Activated CD4-positive, alpha-beta T cell treated with anti-CD3 and anti-CD28 coated beads for 24 hours (primary cell): ENCODE data around the gene ZNF512.

Experiments
- DNase-seq, 2 donors: peaks; one replicate each; pipeline ENCODE4 v3.0.0-alpha.2; 2020; ENCODE audit warnings: low read depth in 2 of 2

The ZNF512 gene

DNA sequence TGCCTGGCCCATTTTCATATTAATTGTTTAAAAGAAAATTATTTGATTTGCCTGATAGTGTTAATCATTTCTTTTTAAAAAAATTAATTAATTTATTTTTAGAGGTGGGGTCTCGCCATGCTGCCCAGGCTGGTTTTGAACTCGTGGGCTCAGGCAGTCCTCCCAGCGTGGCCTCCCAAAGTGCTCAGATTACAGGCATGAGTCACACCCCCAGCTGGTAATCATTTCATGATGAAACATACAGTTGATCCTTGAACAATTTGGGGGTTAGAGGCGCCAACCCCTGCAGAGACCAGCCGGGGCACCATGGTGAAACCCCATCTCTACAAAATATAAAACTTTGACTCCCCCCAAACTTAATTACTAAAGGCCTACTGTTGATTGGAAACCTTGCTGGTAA is 53.9 kb downstream of the ZNF512 start:
- no peak for DNase-seq

- DNase-seq: no peak
These were observed 55.3 kb downstream of the ZNF512 start for GRCh38 chr2:27638037-27638637.

DNA sequence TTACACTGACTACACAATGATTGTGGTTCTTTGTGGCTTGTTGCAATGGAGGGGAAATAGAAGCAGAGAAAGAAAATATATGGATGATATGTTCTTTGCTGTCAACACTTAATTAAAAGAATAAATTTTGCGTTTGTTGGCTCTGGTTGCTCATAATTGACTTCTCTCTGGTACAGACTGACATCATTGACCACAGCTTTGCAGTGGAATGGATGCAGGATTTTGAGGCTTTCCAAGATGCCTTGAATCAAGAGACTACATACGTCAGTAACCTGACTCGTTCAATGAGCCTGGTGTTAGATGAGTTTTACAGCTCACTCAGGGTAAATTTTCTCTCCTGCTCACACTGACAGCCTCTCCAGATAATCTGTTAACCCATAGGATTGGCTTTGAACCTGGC is 55.9 kb downstream of the ZNF512 start:
- DNase-seq: no peak

GRCh38 chr2:27640722-27641245 is 57.9 kb downstream of the ZNF512 start:
- no peak for DNase-seq

DNA sequence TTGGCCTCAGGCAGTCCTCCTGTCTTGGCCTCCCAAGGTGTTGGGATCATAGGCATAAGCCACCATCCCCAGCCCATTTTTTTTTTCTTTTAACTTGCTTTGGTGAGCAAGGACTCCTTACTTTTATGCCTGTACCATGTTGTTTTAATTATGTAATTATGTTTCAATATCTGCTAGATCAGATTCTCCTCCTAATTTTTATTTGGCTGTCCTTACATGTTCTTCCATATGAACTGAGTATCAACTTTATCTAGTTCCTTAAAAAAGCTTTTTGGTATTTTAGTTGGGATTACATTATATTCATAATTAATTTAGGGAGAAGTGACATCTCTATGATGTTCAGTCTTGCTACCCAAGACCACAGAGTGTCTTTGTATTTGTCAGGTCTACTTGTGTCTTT is 62.4 kb downstream of the ZNF512 start:
- DNase-seq: no peak

DNA sequence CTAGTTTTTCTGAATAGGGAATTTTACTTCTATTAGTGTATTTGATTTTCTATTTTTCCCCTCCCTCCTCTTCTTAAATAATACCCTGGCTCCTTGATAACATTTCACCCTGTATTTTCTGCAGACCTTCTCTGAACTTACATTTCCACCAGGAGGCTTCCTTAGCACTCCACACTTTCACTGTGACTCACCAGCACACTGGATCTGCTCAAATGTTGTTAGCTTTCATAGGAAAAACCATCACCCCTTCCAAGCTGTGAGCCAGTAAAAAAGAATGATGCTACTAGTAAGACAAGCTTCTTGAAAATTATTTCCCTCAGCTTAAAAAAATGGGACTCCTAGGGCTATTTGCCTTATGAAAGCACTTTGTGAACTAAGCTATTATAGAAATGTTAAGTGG is 64.4 kb downstream of the ZNF512 start:
- DNase-seq: no peak

DNA sequence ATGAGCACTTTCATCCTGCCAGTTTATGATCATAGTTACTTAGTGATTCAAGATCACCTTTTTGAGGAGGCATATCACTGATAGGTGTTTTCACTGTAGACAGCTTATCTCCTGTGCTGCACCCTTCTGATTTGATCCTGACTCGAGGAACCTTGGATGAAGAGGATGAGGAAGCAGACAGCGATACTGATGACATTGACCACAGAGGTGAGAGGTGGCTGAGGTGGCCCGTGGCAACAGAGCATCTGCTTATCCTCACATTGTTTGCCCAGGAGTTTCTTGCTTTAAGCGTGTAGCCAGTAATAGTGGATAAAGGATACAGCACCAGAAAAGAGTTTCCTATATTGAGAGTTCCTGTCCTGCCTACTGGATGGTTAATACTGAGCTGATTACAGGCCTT is 64.9 kb downstream of the ZNF512 start:
- no peak for DNase-seq

DNA sequence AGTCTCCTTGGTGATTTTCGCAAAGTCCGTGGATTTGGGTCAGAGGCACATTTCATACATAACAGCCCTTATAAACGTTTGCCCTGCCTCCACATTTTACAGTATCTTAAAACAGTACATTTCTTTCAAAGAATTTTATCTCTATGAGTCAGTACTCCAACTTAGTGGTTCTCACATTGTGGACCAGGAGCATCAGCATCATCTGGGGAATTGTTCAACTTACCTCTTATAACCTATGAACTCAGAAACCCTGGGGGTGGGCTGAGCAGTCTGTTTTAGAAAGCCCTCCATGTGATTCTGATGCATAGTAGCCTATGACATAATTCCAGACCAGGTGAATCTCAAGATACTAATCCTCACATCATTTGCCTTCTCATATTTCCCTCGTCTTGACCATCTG is 68.2 kb downstream of the ZNF512 start:
- no peak for DNase-seq

GRCh38 chr2:27652341-27652740 is 69.5 kb downstream of the ZNF512 start:
- no peak for DNase-seq

DNA sequence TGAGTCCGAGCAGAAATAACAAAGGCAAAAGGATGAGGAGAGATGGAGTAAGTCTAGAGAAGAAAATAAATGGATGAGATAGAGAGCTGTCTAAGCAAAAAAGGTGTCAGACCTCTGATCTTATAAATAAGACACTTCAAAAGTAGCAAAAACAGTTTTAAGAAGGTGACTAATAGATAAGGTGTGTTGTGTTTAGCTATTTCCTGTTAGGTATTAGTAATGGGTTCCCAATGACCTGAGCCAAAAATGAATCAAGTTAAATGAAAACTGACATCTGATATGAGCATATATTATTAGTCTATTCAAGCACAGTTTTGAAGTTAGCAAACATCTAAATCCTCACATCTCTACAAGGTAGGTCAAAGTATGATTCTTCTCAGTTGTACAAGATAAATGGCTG is 69.9 kb downstream of the ZNF512 start:
- no peak for DNase-seq

DNA sequence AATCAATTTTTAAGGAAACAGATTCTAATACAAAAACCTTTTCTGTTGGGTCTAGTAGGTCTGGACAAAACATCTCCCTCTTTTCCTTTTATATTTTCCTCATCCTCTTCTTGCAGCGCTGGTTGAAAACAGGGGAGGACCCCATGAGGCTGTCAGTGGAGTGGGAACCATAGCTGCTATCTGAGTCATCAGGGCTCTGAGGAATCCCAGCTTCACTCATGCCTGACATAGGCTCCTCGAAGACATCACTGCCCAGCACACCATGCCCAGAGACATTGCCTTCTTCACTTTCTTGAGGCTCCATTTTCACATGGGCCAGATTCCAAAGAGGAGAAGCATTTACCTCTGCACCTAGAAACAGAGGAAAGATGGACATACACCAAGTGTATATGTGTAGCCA is 70.6 kb downstream of the ZNF512 start:
- DNase-seq: no peak

- no peak for DNase-seq
These were observed 72.5 kb downstream of the ZNF512 start for GRCh38 chr2:27655155-27655951.

- no peak for DNase-seq
These were observed 78.5 kb downstream of the ZNF512 start for GRCh38 chr2:27661371-27661770.

DNA sequence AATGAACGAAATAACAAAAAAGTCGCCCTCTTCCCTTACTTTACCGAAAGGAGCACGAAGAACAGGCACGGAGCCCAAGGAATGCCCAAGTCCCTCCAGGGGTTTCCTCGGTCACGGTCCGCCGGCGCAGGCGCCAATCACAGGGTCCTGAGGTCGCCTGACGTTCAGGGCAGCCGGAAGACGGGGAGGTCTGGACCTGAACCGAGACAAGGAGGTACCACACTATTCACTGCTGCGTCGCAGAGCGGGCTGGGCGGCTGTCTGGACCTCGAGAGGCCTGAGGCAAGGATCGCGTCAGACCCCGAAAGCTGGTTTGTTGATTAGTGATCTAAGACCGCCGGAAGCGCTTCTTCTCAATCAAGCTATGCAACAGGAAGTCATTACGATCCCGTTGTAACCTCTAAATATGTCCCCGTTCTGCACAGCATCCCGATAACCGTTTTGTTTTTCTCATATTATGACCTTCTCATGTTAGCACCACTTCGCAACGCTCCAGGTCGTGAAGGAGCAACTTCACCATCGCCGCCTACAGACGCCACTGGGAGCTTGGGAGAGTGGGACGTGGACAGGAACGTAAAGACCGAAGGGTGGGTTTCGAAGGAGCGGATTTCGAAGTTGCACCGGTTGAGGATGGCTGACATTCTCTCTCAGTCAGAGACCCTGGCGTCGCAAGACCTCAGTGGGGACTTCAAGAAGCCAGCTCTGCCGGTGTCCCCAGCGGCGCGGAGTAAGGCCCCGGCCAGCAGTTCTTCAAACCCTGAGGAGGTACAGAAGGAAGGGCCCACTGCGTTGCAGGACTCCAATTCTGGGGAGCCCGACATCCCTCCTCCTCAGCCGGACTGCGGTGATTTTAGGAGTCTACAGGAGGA is 80.7 kb downstream of the ZNF512 start, which contains the start of the genes SLC4A1AP and SUPT7L:
TSS of gene SLC4A1AP (plus strand) at position 605 of the 869 bp plus-strand sequence. CDS start at position 631, 26 bp downstream.
TSS of gene SUPT7L (minus strand) at position 330 of the 869 bp plus-strand sequence. CDS start 1,422 bp downstream, outside the sequence.
- DNase-seq: peak; percentile 47 to 66

- peak in 1 of 2 donors; percentile 7 for DNase-seq
These were observed 81.3 kb downstream of the ZNF512 start for GRCh38 chr2:27664154-27664574.

- DNase-seq: no peak
These were observed 82.0 kb downstream of the ZNF512 start for GRCh38 chr2:27664622-27665363.

- DNase-seq: no peak
These were observed 84.6 kb downstream of the ZNF512 start for GRCh38 chr2:27667446-27667845.

GRCh38 chr2:27671235-27671634 is 88.4 kb downstream of the ZNF512 start:
- no peak for DNase-seq
